ENCODE data around the gene HPSE2. TPM values are rescaled to one million over a fixed set of nuclear protein-coding genes. Genes with fewer than 3 reads are reported as not detected.
"Not testable (repeated sequence)": the region's sequence is repeated elsewhere in the genome, so short reads cannot be mapped to it uniquely, and the experiment has no call there.

The HPSE2 gene
- total RNA-seq, 1 donor from 2014 or later: not detected

- no peak for DNase-seq (ENCODE audit: low spot score in 2 of 2)
- FAIRE-seq: no peak
These were observed 225.4 kb downstream of the HPSE2 start for GRCh38 chr10:99010286-99010685.

DNA sequence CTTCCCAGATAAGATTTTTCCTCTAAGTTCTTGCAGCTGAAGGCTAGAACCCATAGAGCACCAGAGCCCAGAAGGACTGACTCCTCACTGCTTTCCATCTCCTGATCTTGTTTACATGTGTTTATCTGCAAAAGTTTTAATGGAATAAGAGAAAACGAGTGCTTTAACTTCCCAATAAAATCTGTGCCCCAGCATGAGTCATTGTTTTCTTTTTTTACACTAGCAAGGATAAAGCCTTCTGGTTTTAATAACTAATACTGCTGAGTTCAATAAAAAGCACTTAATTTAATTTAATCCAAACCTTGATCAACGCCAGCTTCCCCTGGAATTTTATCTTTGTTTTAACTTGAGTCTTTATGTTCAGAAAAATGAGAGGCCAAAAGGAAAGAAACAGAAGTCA is 227.6 kb downstream of the HPSE2 start:
- DNase-seq (ENCODE audit: low spot score in 2 of 2): no peak
- FAIRE-seq: no peak

DNA sequence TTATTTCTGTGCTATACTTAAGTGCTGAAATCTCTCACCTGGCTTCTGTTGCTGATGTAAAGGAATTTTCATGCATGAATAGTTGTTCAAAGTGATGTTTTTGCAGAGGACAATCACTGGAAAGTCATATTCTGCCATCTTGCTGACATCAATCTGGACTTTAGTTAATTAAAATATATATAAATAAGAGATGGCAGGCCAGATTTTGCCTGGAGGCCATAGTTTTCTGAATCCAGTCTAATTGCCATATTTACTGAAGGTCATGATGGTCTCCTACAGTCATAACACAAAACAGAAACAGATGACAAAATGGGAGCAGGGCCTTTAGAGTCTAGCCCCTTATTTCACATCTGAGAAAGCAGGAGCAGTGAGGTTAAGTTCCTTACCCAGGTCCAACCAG is 228.2 kb downstream of the HPSE2 start:
- DNase-seq (ENCODE audit: low spot score in 2 of 2) (no peak), FAIRE-seq (no peak)

DNA sequence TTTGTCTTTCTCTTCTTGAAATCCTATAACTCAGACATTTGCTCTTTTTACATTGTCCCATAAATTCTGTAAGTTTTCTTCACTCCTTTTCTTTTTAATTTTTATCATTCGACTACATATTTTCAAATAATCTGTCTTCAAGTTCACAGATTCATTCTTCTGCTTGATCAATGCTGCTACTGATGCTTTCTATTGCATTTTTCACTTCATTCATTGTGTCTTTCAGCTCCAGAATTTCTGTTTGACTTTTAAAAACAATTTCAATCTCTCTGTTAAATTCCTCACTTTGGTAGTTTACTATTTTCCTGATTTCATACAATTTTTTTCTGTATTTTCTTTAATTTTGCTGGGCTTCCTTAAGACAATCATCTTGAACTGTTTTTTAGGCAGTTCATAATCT is 230.4 kb downstream of the HPSE2 start:
- DNase-seq (ENCODE audit: low spot score in 2 of 2): no peak
- no peak for FAIRE-seq

- FAIRE-seq (no peak), DNase-seq (ENCODE audit: low spot score in 2 of 2) (no peak)
These were observed 230.9 kb downstream of the HPSE2 start for GRCh38 chr10:99004738-99005137.

DNA sequence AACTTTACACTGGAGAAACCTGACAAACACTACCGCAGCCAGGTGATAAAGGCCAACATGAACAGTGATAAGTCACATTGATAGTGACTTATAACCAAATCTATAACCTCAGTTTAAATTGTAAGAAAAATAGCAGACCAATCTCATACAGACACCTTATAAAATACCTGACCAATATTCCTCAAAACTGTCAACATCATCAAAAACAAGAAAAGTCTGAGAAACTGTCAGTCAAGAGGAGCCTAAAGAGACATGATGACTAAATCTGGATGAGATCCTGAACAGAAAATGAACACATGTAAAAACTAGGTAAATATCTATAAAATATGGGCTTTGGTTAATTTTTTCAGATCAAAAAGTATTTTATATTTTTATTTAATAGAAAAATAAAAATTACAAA is 233.3 kb downstream of the HPSE2 start:
- DNase-seq (ENCODE audit: low spot score in 2 of 2): no peak
- no peak for FAIRE-seq

GRCh38 chr10:98997596-98997995 is 238.1 kb downstream of the HPSE2 start:
- no peak for DNase-seq (ENCODE audit: low spot score in 2 of 2)
- no peak for FAIRE-seq

DNA sequence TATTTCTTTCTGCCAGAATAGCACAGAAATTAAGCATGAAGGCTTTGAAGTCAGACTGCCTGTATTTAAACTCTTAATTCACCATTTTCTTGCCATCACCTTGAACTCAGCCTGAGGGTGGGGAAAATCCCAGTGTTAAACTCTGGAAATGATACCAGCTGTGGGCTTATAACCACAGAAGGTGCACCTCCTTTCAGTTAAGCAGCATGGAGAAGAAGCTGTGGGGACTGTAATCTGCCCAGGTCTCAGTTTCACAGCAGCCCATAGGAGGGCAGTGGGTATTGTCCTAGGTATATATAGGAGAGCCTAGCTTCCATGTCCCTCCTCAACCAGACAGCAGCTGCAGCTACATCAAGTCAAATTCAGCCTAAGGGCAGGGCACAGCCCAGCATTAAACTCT is 241.6 kb downstream of the HPSE2 start:
- FAIRE-seq (no peak), DNase-seq (ENCODE audit: low spot score in 2 of 2) (no peak)

- not testable (repeated sequence) for DNase-seq (ENCODE audit: low spot score in 2 of 2); FAIRE-seq
These were observed 251.9 kb downstream of the HPSE2 start for GRCh38 chr10:98983751-98984150.

GRCh38 chr10:98980353-98980752 is 255.3 kb downstream of the HPSE2 start:
- no peak for DNase-seq (ENCODE audit: low spot score in 2 of 2)
- FAIRE-seq: no peak

GRCh38 chr10:98971464-98971863 is 264.2 kb downstream of the HPSE2 start:
- DNase-seq (ENCODE audit: low spot score in 2 of 2) (no peak), FAIRE-seq (no peak)

DNA sequence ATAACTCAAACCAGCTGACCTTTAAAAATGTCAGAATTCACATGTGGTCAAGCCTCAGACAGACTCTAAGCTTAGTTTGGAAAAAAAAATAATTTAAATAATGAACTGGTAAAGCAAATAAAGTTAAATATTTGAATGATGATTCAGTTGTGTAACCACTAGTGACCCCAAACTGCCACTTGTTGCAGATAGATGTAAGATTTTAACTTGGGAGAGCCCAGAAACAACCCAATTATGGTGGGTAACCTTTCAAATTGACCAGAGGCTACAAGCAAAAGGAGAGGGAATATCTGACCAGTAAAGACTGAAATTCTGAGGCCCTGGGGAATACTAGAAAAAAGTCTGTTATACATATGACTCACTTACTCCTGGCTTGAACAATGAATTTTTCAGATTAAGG is 268.1 kb downstream of the HPSE2 start:
- no peak for FAIRE-seq
- no peak for DNase-seq (ENCODE audit: low spot score in 2 of 2)

DNA sequence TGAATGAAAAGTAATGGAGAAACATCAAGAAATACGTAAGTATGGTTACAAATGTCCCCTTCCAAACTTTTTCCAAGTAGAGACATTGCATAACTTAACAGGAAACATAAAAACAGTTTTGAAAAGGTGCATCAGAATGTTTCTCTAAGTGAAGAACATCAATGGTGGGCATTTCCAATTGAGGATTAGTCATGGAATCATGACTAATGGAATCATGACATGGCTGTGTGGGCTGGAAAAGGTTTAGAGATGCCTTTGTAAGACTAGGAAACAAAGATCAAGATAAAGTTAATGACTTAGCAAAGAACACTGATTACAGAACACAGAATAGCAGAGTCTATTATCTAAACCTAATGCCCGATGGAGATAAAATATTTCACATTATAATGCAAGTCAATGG is 272.0 kb downstream of the HPSE2 start:
- FAIRE-seq (no peak), DNase-seq (ENCODE audit: low spot score in 2 of 2) (no peak)

DNA sequence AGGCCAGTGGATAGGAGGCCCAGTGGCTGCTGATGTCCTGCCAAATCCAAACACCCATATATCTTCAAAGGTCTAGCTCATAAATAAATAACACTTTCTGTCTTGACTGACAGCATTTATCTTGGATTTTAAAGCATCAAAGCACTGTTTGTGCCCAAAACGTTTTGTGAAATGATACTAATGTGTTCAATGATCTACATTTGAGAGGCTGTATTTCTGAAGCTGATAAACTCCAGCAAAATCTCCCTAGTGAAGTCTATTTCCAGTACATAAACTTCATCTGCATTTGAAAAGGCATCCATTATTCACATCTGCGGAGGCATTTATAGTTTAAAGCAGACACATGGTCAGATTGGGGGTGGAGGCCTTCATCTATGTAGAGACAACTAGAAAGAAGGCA is 276.3 kb downstream of the HPSE2 start:
- DNase-seq (ENCODE audit: low spot score in 2 of 2): no peak

GRCh38 chr10:98957801-98958200 is 277.9 kb downstream of the HPSE2 start:
- FAIRE-seq: no peak

More for the DNA sequence above, 276.3 kb downstream of the HPSE2 start:
- no peak for FAIRE-seq

GRCh38 chr10:98956576-98957260 is 278.9 kb downstream of the HPSE2 start:
- DNase-seq (ENCODE audit: low spot score in 2 of 2) (no peak), FAIRE-seq (no peak)

More at GRCh38 chr10:98957801-98958200, 277.9 kb downstream of the HPSE2 start:
- no peak for DNase-seq (ENCODE audit: low spot score in 2 of 2)

- FAIRE-seq: no peak
- no peak for DNase-seq (ENCODE audit: low spot score in 2 of 2)
These were observed 282.4 kb downstream of the HPSE2 start for GRCh38 chr10:98953251-98953650.

GRCh38 chr10:98951269-98952000 is 284.2 kb downstream of the HPSE2 start:
- FAIRE-seq: no peak

GRCh38 chr10:98950106-98950505 is 285.5 kb downstream of the HPSE2 start:
- no peak for FAIRE-seq

More at GRCh38 chr10:98951269-98952000, 284.2 kb downstream of the HPSE2 start:
- DNase-seq (ENCODE audit: low spot score in 2 of 2): no peak

DNA sequence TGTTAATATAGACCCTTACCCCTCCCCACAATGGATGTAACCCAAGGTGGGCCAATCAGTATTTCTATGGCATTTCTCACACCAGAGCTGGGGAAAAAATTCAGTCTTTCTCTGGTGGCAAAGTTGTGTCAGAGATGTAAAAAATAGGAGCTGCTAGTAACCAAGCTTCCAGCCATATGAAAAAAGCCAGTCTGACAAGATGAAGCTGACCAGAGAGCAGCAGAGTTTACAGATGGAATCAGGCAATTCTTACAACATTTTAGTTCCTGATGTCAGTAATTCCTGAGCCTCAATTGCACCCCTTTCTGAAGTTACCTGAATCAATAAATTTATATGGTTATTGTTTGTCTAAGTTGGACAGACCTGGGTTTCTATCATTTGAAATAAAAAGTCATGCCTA is 286.3 kb downstream of the HPSE2 start:
- no peak for FAIRE-seq

More at GRCh38 chr10:98950106-98950505, 285.5 kb downstream of the HPSE2 start:
- no peak for DNase-seq (ENCODE audit: low spot score in 2 of 2)

DNA sequence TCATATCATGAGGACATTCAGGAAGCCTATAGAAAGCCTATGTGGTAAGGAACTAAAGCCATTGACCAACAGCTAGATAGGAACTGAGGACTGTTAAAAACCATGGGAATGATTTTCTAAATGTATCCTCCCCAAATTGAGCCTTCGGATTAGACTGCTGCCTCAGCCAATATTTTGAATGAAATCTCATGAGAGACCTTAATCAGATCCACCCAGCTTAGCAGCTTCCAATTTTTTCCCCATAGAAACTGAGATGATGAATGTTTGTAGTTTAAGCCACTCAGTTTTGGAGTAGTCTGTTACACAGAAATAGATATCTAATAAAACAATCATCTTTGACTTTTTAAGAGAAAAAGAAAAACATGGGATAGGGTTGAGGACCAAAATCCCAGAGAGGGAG is 292.0 kb downstream of the HPSE2 start:
- DNase-seq (ENCODE audit: low spot score in 2 of 2): no peak
- no peak for FAIRE-seq

More for the DNA sequence above, 286.3 kb downstream of the HPSE2 start:
- no peak for DNase-seq (ENCODE audit: low spot score in 2 of 2)

- no peak for DNase-seq (ENCODE audit: low spot score in 2 of 2)
- FAIRE-seq: no peak
These were observed 305.9 kb downstream of the HPSE2 start for GRCh38 chr10:98929709-98930108.
